HEK293 (cell line): ENCODE data around the gene NUDT3.

Experiments used
- CTCF ChIP-seq: fragments of 450-650 bp; formaldehyde crosslinking; IDR thresholded peaks from 2 replicates; pipeline ENCODE4 v1.5.1; 2016; ENCODE audit warnings: missing biosample characterization, missing genetic modification characterization
- HOXA7 ChIP-seq: sonication (generic); formaldehyde crosslinking; IDR thresholded peaks from 2 replicates; pipeline ENCODE4 v1.8.1; 2022; ENCODE audit warnings: missing genetic modification reagents, borderline replicate concordance
- PRDM1 ChIP-seq: fragments of 450-650 bp; formaldehyde crosslinking; IDR thresholded peaks from 2 replicates; pipeline ENCODE4; 2016; ENCODE audit warnings: missing biosample characterization, missing genetic modification characterization
- ZNF292 ChIP-seq: fragments of 450-650 bp; formaldehyde crosslinking; IDR thresholded peaks from 2 replicates; pipeline ENCODE4 v1.5.1; 2016; ENCODE audit warnings: low read depth, missing biosample characterization, missing genetic modification characterization, borderline replicate concordance
- ZNF302 ChIP-seq: fragments of 450-650 bp; formaldehyde crosslinking; IDR thresholded peaks from 2 replicates; pipeline ENCODE4 v1.5.1; 2016; ENCODE audit warnings: missing biosample characterization, missing genetic modification characterization, low read depth
- ZNF544 ChIP-seq: fragments of 450-650 bp; formaldehyde crosslinking; IDR thresholded peaks from 2 replicates; pipeline ENCODE4 v1.5.0; 2017; ENCODE audit warnings: missing biosample characterization, missing genetic modification characterization
- ZNF558 ChIP-seq: fragments of 450-650 bp; formaldehyde crosslinking; IDR thresholded peaks from 2 replicates; pipeline ENCODE4 v1.5.1; 2016; ENCODE audit warnings: missing biosample characterization, missing genetic modification characterization

- no peak for TF ChIP-seq ZNF544 (tag by site-specific recombination)
- no peak for TF ChIP-seq PRDM1 (tag by site-specific recombination)
- TF ChIP-seq CTCF: no peak
- TF ChIP-seq ZNF302 (tag by site-specific recombination): no peak
- no peak for TF ChIP-seq ZNF292
- TF ChIP-seq ZNF558 (tag by site-specific recombination): no peak
- TF ChIP-seq HOXA7 (CRISPR knock-in tag): no peak
These were observed 54.1 kb downstream of the NUDT3 start for GRCh38 chr6:34338377-34338776.
